Measurements from ENCODE around the gene TOMM40L.

GRCh38 chr1:161200992-161201835 is 24.6 kb upstream of the TOMM40L start:
- TF ChIP-seq, protein P1, sequence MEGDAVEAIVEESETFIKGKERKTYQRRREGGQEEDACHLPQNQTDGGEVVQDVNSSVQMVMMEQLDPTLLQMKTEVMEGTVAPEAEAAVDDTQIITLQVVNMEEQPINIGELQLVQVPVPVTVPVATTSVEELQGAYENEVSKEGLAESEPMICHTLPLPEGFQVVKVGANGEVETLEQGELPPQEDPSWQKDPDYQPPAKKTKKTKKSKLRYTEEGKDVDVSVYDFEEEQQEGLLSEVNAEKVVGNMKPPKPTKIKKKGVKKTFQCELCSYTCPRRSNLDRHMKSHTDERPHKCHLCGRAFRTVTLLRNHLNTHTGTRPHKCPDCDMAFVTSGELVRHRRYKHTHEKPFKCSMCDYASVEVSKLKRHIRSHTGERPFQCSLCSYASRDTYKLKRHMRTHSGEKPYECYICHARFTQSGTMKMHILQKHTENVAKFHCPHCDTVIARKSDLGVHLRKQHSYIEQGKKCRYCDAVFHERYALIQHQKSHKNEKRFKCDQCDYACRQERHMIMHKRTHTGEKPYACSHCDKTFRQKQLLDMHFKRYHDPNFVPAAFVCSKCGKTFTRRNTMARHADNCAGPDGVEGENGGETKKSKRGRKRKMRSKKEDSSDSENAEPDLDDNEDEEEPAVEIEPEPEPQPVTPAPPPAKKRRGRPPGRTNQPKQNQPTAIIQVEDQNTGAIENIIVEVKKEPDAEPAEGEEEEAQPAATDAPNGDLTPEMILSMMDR (IDR thresholded peaks at IDR 0.05) = no peak
- TF ChIP-seq POLR2AphosphoS5 (IDR thresholded peaks at IDR 0.05) (peak; percentile 50), POLR2A (IDR thresholded peaks at IDR 0.05) (no peak), EP300 (IDR thresholded peaks at IDR 0.05) (no peak)

Measured in gastroesophageal sphincter (tissue), 3 donors.